ENCODE data around the gene ITFG1.

The ITFG1 gene

DNA sequence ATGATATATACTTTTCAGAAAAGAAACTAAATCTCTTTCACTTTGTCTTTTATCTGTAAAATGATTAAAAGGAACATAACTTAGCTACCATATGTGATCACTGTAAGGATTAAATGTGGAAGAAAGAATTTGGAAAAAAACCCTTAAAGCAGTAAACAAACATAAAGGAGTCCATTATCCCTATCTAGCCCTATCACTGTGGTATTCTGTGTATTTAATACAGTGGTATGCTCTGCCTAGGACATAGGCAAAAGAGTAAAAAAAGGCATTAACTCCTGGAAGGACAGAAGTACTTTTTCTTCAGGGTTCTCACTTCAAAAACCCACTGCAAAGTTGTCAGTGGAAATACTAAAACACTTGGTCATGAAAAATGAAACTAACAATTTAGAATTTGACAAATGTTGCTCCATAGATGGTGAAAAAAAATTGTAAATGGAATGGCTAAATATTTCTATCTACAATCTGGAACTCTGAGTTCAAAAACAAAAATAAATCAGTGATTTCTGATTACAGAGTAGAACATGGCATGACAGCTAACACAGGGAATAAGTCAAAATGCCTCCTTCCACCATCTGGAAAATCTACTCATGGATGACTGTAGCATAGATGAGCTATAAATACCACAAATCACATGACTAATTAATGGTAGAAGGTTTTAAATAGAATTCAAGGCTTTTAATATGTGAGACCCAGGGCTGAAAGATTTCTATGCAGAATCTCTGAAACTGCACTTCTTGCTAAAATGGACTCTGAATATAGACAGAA is 140.1 kb downstream of the ITFG1 start:
- no peak for DNase-seq

DNA sequence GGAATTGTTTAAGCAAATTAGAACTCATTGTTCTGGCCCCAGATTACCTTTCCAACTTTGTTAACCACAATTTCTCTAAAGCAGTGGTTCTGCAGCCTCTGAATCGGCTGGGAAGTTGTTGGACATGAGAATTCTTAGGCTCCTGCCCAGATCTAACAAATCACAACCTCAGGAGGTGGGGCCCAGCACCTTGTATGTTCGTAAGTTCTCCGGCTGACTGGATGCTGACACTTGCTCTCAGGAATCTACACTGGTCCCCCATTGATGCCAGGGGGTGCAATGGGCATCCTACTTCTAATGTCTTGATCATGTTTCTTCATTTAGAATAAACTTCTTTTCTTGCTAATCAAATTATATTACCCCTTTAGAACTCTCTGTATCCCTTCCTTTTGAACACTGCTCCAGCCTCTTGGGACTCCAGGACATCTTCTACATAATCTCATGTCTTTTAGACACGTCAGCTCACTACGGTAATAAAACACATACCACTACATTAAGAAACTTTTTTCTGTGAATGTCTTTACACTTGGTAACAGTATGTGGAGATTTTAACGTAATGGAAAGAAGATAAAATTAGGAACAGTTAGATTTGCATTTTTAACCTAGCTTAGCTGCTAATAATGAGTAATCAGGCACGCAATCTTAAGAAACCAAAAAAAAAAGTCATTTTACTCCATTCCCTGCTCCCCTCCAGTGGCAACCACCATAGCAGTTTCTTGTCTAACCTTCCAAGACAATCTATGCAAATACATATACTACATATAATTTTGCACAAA is 143.2 kb downstream of the ITFG1 start:
- no peak for DNase-seq

DNA sequence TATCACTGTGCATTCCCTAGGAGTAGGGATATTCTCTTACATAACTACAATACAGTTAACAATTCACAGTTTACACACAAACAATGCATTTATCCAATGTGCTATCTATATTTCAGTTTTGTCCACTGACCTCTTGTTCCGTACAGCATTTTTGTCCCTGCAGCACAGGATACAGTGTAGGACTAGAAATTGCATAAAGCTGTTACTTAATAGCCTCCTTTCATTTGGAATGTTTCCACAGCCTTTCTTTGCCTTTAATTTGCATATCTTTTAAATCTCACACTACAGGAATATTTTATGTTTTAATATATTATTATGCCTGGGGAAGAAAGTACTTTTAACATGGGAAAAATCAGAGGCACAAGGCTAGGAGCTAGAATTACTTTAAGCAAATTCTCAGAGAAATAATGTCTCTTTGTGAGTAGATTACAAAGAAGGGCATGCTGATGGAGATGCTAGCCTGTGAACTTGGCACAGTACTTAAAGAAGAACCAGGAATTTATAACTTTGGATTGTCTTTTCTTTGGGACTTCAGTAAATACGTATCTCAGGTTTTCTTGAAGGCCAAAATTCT is 144.3 kb downstream of the ITFG1 start:
- DNase-seq, result no peak

DNA sequence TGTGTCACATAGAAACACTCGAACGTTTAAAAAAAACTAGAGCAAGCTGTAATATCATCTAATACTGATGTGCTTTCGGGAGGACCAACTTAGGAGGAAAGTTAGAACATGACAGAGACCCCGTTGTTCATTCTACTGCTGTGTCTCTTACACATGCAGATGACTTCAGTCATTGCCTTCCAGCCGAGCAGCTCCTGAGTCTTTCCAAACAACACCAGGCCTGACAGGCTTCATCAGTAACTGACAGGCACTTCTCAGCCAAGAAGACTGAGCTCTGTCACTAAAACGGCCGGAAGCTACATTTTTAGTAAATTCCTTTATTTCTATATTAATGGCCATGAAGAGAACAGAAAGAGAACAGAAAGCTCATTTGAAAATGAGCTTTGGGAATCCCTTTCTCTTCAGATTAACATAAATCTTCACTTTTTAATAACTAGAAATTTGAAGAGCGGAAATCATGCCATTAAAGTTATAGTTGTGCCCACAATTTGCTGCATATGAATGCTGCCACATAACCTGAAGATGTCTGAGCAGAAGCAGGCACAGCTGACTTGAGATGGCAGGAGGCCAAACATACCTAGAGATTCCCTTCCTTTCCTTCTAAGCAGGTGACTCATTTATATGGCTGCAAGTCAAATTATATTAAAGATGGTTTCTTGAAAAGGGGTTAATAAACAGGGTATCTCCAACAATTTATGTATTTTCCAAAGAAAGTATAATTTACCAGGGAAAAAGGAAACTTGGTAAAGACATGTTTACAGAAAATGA is 148.9 kb downstream of the ITFG1 start:
- no peak for DNase-seq

DNA sequence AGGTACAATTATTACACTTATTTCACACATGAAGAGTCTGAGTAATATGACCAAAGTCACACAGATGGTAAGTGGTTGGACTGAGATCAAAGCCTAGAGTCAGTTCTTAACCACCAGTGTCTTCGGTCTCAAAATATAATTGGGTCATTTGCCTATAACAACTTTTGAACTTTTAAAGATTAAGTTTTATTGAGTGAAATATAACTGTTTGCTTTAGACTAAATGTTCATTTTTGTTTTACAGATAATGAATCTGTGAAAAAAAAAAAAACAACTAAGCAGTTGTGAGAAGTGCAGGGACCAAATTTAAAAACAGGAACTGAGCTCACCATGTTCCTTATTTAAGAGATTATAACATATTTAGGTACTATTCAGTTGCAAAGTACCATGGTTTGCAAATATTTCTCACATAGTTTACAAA is 150.1 kb downstream of the ITFG1 start:
- no peak for DNase-seq

DNA sequence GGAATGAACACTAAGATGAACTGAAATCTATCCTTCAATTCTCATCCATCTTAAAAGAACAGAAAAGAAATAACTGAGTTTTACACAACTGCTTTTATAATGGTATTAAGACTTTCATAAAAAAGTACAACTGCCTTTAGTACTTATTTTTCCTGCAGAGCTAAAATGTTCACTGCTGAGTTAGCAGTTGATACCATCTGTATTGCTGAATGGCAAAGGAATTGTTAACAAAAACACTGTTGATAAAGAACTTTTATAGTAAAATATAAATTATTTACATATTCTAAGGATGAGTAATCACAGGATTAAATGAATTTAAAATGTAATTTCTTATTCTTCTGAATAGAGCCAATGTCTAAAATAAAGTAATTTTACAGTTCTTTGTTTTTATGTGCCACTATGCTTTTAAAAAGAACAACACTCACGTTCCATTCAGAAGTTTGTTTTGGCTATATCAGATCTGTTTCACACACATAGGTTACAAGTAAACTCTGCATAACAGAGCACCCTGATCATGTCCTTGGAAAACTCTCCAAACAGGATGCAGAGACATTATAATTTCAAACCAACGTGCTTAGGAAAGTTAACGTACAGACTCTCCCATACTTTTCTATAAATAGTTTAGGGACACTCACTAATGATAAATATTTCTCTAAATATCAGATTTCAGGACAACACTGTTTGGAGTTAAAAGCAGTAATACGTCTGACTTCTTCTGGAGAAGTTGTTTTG is 151.1 kb downstream of the ITFG1 start:
- no peak for DNase-seq

DNA sequence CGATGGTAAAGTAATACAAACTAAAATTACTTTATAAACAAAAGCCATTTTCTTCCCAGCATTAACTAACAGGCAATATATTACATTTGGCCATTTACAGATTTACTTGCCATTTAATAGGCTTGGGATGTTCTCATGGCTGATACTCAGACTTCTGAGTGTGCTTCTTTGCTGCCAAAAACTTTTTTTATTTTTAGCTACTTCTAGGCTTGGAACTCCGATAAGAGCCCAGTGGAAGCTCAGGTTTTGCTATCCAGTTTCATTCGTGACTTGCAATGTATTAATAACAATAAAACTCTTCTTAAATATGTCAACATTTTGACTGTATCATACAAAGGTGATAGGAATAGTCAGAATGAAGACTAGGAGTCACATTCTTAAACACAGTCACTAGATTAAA is 152.3 kb downstream of the ITFG1 start:
- no peak for DNase-seq

DNA sequence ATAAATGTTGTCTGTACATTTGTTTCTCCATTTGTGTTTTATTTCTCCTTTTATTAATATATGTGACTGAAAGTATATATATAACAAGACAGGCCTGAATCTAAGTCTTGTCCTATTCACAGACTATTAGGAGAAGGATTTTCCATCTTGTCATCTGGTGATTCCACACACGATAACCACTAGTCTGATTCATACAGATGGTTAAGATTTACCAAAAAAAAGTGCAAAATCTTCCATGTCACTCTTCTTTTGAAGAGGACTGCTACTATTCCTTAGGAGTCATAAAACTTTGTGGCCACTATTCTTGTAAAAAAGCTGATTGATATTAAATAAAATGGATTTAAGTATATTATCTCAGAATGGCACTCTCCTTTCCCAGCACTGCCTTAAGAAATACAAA is 156.3 kb downstream of the ITFG1 start:
- DNase-seq, result no peak

DNA sequence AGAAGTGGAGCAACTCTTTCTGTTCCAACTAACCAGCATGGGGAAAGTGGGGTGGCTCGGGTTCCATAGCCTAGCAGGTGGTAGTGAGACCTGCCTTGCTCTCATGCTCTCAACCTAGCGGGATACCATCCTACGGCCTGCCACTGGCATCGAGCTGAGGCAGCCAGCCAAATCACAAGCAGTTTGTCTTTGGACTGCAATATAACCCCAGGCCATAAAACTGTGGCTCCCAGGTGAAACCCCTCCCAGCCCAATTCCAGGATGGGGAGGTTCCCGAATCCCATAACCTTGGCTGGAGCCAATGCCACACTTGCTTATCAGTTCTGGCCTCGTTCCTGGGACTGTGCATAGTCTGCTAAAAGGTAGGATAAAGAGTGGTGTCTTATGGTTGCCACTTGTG is 161.3 kb downstream of the ITFG1 start:
- DNase-seq, result no peak

DNA sequence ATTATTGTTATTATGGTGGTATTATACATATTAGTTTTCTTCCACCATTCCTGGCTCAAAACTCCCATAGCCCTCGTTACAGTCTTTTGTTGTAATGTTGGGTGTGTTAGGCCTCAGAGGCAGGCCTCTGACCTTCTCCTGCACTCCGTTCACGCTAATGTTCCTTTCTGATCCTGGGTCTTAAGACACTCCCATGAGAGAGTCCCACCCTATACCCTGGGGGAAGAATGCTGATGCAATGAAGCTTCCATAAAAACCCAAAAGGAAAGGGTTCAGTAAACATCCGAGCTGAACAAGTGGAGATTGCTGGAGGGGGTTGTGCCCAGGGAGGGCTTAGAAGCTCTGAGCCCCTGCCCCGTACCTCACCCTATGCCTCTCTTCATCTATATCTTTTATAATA is 175.9 kb downstream of the ITFG1 start:
- DNase-seq, result no peak

DNA sequence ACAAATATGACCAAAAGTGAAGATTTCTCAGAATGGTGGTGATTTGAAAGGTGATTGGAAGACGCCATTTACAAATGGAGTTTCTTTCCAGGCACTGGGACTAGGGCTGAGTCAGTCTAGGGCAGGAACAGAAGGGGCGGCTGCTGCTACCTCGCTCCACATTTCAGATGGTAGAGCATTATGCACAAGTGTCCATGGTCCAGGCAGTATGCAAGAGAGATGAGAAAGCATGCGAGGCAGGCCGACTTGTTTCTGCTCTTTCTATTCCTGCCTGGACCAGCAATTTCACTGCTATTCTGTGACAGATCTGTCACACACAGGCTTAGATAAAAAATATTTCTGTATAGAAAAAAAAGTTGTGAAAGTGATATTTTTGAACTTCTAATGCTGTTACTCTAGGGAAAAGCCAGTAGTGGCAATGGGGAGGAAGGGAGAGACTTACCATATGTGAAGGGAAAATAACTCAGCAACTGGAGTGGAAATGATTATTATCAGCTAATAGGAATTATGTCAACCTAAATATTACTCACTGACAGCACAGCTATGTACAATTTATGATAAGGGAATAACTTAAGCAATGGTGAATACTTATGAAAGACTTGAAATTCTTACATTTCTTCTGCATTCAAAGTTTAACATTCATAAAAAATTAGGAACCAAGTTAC is 182.4 kb downstream of the ITFG1 start:
- DNase-seq, result no peak

DNA sequence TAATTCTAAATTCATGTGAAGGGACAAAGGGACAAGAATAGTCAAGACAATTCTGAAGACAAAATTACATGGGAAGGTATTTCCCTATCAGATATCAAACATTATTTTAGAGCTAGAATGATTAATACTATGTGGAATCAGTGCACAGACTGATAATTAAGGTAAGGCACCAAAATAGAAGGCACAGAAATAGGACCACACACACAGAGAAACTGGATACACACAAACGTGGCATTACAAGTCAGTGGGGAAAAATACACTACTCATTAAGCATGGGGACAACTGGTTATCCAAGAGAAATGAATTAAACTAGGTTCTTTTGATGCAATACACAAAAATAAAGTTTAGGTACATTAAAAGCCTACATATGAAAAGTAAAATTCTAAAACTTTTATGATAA is 184.3 kb downstream of the ITFG1 start:
- DNase-seq, result no peak

DNA sequence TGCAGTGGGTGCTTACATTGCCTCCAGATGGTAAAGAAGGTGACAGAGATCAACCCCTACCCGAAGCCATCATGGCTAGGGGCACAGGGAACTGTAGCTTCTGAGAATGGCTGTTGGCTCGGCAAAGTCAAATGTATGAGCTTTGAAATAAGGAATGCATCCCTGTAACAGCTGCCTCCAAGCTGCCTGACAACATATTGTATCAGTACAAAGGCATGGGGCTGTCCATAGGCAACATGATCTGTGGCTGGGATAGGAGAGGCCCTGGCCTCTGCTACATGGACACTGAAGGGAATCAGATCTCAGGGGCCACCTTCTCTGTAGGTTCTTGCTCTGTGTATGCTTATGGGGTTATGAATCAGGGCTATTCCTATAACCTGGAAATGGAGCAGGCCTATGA is 197.9 kb downstream of the ITFG1 start:
- DNase-seq, result no peak

DNA sequence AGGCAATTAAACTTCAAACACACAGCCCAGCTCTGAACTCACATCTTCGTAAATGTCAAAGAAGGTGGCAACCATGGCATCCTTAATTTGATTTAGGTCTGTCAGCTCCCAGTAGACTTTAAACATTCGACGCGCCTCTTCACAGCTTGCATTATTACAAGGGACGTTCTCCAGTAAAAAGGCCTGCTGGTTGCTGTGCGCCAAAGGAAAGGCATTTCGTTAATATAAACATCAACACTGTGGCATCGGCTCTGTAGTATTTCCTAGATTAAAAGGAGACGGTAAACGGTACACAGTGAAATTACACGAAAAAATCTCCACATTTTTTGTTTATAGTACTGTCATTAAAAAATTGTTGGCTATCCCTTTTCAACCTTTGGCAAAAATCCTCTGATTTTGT is 200.4 kb downstream of the ITFG1 start:
- DNase-seq, result no peak

DNA sequence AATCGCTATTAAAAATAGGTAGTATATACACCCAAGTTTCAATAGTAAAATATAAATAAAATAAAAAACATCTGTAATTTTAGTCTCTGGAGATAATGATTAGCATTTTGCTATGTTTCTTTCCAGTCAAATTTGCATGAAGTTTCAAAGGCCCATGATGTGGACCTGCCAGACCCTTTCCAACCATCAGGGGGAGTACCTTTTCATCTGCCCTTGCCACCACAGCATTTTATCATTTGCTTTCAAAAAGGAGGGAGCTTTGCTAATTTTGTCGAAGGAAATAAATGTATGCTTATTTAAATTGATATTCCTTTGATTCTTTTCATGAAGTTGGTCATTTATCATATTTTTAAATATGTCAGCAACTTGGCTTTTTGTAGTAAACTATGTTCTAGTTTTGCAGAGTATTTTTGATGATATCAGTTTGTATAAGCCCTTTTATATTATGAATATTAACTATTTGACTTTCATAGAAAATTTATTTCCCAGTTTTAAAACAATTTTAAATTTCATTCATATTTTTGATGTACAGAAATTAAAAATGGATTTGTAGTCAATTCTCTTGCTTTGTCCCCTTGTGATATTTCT is 201.9 kb downstream of the ITFG1 start:
- DNase-seq, result peak in 1 of 2 donors; percentile 21

DNA sequence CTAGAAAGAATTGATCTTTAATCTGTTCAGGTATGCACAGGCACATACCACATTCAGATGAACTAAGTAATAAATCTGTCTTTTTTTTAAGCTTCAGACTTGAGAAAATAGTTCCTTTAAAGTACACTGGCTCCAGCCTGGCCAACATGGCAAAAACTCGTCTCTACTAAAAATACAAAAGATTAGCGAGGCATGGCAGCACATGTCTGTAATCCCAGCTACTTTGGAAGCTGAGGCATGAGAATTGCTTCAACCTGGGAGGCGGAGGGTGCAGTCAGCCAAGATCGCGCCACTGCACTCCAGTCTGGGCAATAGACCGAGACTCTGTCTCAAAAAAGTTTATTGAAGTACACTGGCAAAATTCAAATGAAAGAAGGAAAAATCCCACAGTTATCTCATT is 206.1 kb downstream of the ITFG1 start:
- DNase-seq, result no peak

DNA sequence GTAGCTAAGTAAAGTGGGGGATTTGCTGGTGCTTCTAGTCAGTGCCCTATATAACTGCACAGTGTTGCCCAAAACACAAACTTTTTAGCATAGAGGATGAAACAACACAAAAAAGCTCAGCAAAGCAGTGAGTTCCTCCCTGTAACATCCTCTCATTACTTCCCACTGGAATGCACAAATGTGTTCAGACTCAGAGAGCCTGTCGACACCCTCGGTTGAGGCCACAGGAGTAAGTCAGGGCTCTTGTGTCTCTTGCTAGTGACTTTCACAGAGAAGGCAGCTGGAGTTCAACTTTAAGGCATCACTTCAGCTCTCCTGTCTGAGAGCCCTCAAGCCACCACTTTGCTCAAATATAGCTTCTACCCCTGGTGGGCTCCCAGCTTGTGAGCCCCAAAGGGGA is 209.9 kb downstream of the ITFG1 start:
- DNase-seq, result no peak

DNA sequence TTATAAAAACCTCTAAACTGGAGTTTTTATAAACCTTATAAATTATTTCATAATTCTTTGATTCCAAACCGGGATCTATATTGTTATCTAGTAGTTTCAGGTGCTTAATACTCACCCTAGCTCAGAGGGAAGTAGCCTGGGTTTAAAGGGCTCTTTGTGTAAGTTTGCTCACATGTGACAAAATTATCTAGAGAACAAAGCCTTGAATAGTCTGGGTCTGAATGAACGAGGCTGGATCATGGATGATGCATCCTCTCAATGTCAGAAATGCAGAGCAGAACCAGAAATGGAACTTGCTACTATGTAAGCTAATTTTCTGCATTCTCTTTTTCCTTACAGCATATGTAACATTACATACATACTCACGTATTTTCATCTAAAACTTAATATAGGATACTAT is 213.2 kb downstream of the ITFG1 start:
- no peak for DNase-seq

DNA sequence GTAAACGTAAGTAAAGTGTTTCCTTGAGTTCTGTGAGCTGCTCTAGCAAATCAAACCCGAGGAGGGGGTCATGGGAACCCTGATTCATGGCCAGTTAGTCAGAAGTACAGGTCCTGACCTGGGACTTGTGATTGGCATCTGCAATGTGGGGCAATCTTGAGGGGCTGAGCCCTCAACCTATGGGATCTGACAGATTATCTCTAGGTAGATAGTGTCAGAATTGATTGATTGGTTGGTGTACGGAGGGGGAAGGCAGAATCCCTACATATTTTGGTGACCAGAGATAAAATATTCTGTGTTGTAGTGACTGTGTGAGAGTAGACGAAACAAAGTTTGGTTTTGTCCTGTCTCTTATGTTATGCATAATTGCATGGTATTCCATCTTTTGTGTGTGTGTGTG is 216.7 kb downstream of the ITFG1 start:
- DNase-seq, result no peak

DNA sequence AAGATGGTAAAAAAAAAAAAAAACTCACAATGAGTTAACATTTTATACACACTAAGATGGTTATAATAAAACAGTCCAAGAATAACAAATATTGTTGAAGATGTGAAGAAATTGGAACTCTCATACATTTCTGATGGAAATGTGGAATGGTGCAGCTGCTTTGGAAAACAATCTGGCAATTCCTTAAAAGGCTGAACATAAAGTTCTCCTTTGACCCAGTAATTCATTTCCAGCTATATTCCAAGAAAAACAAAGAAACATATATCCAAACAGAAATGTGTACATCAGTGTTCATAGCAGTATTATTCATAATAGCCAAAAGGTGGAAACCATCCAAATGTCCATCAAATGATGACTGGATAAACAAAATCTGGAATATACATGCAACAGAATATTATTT is 219.8 kb downstream of the ITFG1 start:
- DNase-seq, result no peak

DNA sequence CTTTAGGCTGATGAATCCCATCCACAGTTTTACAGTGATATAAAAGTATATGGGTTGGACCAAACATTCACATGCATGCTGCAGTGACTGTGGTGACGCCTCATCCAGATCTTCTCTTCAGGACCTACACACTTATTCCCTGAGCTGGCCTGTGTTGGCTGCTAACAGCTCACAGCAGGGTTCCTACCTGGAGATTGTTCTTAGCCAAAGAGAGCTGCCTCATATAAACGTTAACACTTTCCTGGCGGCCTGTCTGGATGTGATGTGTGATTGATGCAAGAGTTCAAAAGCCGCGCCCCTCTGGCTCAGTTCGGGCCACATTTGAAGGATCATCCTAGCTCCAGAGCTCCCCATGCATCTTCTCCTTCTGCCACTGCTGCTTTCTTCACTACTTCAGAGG is 224.1 kb downstream of the ITFG1 start:
- no peak for DNase-seq

DNA sequence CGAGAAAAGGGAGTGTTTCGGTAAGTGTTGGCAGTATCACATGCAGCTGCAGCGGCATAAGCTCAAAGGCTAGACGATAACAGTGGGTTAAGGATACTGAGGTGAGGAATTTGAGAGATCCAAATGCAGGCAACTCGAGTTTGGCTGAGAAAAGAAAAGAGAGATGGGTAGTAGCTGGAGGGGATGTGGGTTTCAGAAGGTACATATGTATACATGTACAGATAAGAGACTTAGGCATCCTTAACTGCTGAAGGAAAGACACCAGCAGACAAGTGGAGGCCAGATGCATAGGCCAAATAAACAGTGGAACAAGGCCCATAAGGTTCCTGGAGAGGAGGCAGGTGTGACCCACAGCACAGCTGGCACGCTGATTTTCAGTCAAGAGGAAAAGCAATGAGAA is 230.6 kb downstream of the ITFG1 start:
- DNase-seq, result no peak
